NCI-H1694 (cell line): ENCODE results near the gene ZNF618.

Source experiments
- DNase-seq: peaks from one replicate; lab custom pipeline; 2025; lab: John Stamatoyannopoulos, UW

Gene ZNF618

DNA sequence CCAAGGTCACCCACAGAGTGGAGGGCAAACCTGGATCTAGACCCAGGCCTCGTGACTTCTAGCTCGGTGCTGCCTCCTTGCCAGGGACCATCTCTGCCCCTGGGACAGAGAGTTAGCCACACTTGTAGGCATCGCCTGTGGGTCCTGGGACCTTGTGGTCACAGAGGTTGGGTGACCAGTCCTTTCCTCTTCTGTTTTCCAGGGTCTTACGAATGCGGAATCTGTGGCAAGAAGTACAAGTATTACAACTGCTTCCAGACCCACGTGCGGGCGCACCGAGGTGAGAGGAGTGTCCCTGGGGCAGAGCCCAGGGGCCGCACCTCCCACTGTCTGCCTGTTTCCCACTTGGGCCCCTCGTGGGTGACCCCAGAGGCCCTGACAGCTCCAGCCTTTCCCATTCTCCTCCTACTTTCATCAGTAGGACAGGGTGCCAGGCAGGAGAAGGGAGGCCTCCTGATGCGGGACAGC lies 125.7 kb downstream of the ZNF618 start:
- no peak for DNase-seq

DNA sequence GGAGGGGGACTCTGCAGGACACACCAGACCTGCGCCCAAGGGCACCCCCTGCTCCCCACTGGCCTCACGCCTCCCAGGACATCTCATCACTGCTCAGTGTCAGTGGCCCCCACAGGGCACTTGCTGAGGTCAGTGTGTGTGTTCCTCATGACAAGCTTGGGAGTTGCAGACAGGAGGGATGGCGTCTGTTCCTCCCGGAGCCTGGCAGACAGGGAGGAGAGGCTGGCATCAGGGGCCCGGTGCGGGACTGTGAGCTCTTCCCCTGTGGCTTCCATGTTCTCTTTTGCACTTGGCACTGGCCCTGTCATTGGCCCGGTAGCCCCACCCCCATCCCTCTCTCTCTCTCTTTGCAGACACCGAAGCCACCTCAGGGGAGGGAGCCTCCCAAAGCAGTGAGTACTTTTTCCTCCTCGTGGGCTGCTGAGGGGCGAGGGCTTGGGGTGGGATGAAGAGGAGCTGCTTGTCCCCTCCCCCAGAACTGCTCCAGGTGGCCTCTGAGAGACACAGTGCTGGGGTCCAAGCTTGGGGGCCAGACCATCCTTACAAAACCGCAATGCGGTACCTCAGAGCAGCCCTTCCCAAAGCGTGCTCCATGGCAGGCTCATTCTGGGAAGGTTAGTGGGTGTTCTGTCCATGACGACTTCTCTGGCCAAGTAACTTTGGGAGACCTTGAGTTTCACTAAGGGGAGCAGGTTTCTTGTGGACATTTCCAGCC lies 126.3 kb downstream of the ZNF618 start:
- DNase-seq = no peak

DNA sequence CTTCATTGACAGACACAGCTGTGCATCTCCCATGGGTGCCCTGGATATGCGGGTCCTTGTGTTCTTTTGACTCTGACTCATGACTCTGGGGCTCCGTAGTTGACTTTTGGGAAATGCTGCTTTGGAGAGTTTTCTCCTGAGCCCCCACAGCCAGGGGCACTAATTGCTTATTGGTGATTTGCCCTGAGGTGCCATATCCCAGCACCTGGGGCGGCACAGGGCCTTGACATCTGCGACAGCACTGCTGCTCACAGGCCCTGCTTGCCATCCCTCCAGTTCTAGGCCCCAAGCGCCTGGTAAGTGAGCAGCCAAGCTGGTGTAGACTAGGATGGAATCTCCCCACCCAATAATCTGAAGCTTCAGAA lies 126.9 kb downstream of the ZNF618 start:
- no peak for DNase-seq

DNA sequence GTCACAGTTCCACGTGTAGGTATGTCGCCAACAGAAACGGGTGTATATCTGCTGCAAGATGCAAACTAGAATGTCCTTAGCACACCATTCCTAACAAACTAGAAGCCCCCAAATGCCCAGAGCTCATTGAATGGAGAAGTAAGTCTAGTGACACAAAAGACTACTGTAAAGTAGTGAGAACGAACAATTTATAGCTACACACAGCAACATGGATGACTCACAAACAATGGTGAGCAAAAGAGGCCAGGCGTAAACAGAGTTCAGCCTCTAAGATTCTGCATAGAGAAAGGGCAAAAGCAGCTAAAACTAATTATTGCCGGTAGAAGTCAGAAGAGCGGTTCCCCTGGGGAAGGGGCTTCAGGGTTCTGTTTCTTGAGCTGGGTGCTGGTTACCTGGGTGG lies 127.2 kb downstream of the ZNF618 start:
- no peak for DNase-seq

DNA sequence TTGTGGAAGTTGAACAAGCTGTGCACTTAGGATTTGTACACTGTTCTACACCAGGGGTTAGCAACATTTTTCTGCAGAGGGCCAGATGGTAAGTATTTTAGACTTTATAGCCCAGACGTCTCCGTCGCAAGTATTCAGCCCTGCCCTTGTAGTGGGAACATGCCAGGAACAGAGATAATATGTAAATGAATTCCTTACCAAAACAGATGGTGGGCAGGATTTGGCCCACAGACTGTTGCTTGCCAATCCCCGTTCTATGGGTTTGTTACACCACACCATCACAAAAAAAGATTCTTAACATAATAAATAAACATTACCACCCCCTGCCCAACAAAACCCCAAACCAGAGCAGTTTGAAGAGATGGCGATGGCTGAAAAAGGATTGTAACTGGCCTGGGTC lies 127.6 kb downstream of the ZNF618 start:
- no peak for DNase-seq

DNA sequence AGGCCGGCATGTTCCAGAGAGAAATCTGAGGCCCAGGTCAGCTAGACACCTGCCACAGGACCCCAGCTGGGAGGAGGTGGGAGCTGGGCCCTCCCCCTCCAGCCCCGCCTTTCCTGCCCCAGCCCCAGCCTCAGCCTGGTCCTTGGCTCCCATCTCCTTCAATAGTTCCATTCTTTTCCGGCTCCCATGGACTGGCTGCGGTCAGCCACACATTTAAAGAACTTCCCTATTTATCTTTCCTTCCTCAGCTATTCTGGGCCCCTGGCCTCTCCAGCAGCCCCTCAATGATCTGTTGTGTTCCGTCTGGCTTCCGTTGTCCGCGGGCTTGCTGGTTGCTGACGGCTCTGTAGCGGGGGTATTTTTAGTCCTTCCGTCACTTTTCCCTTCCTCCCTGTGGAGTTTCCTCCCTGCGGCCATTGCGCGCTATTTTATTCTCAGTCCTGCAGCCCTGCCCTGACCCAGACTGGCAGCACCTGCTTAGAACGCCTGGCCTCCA lies 128.2 kb downstream of the ZNF618 start:
- no peak for DNase-seq

DNA sequence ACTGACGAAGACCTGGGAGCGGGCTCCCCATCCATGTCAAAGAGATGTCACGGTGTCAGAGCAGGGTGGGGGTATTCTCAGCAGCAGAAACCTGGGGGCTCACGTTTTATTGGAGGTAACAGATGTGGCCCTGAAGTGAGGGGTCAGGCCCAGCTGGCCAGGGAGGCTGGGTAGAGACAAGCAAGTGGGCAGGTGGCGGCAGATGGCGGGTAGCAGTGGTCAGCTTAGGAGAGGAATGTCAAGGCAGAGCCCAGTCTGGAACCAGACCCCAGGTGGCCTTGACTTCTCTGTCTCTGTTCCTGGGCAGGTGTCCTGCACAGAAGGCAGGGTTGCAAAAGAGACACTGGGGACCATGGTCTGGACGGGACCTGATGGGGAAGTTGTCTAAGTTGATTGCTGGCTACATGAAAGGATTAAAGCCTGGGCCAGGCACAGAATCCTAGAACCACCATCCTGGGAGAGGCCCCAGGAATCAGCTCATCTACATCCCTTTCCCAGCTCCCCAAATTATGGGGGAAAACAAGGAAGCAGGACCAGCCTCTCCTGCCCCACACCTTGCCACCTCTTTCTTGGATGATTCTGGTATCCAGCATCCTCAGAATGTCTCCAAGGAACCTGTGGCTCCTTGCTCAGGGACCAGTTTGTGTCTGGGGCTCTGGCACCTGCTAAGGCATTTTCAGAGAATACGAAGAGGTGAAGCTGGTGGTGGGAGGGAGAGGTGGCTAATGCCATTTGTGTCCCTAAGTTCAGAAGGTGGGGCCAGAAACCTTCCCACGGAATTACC lies 129.5 kb downstream of the ZNF618 start:
- DNase-seq = no peak

DNA sequence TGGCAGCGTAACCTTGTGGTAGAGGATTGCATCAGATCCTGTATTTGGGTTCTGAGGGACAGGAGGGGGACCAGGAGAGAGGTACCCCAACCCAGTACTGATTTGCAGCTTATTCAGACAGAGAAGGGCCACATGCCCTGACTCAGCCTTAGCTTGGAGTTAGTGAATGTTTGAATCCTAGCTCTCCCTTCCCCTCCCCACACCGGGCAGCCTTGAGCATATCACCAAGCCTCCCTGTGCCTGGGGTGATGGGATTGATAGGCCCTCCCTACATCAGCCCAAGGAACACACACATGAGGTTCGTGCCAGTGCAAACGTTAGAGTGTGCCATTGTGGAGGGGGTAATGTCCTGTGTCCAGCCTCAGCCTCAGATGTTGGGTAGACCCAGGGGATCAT lies 130.0 kb downstream of the ZNF618 start:
- no peak for DNase-seq

DNA sequence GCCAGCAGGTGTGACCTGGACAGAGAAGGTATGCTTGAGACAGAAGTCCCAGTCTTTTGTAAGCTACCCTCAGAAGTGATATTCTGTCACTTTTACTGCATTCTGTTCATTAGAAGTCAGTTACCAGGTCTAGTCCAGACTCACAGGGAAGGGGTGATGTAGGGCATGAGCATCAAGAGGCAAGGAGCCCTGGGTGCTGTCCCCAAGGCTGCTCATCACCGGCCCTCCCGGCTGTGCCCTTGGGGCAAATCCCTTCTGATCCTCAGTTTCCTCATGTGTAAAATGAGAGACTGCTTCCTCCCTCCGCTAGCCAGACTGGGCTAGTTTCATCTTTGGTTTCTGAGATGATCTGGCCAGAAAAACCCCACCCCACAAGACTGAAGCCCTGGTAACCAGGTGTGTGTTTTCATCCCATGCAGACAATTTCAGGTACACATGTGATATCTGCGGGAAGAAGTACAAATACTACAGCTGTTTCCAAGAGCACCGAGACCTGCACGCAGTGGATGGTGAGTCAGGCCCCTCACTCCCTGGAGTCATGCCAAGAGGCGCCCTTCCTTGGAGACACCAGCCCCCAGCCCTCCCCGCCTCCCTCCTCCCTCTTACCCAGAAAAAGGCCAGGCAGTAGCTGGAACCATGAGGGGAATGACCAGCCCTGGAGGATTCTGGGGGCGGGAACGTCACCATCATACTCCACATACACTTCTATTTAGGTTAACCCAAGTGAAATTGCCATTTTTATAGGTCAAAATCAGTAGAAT lies 131.0 kb downstream of the ZNF618 start:
- no peak for DNase-seq

DNA sequence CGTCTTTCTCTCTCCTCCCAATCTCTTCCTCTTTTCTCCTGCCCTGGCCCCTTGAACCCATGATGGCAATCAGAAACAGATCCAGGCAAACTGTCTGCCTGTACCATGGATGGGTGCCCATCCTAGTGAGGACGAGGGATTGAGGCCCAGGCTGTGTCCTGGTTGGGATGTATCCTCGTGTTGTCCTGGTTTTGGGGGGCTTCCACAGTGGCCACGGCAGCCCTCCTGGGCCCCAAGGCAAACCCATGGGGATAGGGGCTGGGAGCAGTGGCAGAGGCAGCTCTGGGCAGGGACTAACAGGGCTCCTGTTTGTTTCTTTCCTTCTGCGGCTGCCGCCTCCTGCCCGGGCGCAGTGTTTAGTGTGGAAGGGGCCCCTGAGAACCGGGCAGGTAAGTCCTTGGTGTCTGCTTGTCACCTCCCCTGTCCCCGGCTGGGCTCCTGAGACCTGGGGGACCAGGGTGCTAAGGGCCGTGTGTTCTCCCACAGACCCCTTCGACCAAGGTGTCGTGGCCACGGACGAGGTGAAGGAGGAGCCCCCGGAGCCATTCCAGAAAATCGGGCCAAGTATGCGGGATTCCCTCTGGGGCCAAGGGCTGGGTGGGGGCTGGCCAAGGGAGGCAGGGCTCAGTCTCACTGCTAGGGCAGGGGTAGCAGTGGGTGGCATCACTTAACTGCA lies 132.0 kb downstream of the ZNF618 start:
- no peak for DNase-seq

DNA sequence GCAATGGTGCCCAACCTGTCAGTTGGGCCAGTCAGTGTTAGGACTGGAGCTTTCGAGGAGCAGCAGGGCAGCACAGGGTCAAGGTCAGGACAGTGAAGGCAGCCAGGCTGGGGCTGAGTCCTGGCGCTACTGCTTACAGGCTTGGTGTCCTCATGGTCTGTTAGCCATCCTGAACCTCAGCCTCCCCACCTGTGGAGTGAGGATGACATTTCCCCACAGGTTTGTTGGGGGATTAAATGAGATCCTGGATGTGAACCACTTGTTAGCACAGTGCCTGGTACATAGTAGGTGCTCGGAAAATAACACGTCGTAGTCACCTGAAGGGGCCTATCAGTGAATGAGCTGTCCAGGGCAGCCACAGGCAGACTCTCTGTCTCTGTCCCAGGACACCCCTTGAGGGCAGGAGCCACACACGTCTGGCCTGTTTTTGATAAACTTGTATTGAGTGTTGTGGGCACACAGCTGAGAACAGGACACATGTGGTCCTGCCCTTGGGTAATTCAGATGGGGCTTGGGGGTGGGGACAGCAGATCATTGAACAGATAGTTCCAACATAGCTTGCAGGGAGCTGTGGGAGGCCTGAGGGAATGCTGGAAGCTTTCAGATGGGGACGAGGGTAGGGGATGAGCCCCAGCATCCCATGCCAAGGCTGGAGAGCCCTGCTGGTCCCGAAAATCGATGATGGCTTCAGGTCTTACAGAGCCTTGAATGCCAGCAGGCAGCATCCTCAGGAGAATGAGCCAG lies 132.7 kb downstream of the ZNF618 start:
- DNase-seq = no peak

DNA sequence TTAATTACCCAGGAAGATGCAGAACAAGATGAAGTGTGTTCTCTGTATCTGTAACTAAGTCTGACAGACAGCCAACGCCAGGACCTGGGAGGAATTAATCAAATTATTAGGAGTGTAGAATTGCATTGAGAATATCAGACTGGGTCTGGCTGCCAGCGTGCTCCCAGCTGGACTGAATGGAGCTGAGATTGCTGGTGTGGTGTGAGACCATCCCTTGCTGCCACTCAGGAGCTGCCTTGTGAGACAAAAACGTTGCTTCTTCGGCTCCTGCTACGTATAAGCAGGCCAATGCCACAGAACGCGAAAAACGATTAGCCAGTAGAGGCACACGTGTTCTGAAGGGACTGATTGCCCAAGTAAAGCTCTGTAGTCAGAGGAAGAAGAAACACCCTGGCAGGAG lies 135.2 kb downstream of the ZNF618 start:
- no peak for DNase-seq

DNA sequence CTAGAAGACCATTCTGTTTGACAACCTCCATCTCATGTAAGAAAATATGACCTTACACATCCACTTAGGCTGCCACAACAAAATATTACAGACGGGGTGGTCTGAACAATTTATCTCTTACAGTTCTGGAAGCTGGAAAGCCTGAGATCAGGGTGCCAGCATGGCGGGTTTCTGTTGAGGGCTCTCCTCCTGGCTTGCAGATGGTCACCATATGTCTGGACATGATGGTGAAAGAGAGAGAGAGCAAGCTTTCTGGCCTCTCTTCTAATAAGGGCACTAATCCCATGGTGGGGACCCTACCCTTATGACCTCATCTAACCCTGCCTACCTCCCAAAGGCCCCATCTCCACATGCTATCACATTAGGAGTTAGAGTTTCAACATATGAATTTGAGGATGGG lies 136.0 kb downstream of the ZNF618 start:
- DNase-seq = no peak

DNA sequence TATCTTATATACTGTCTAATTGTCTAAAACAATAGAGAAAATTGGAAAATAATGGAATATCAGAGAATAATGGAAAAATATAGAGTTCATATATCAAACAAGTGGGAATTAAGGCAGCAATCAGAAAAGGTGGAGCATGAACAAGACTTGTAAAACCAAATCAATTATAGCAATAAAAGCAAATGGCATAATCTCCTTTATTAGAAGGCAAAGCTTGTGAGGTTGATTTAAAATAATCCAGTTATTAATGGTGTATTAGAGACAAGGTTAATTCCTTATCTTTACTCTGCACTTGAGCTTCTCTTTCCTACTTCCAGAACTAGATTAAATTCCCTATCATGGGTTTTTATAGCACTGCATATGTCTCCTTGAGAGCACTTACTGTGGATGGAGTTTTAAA lies 137.9 kb downstream of the ZNF618 start:
- DNase-seq = no peak

DNA sequence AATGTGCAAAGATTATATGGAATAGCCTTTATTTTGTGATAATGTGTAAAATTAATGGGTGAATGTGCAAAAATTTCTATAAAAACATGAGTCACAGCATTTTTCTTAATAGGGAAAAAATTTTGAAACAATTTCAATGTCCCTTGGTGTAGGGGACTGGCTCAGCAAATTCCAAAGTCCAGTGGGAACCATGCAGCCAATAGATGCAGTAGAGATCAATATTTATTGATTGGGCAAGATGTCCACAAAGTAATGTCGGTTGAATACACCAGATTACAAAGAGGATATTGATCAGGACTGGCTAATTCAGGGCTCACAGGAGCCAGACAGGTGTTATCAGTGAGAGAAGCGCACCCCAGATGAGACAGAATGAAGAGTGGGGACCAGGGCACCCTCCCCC lies 139.5 kb downstream of the ZNF618 start:
- no peak for DNase-seq

DNA sequence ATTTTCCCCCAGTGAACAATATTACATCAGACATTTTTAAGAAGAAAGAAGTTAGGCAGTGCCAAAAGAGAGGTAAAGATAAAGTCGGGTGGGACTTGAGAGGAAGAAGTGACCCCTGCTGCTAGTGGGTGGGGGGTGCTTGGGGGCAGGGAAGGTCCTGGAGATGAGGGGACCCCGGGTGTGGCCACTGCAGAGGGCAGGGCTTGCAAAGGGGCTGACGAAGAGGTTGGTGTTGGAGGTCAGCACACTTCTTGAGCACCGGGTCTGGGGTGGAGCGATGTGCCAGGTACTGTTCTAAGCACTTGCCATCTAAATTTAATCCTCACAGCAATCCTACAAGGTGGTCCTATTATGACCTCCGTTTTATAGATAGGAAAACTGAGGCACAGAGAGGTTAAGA lies 140.0 kb downstream of the ZNF618 start:
- no peak for DNase-seq

DNA sequence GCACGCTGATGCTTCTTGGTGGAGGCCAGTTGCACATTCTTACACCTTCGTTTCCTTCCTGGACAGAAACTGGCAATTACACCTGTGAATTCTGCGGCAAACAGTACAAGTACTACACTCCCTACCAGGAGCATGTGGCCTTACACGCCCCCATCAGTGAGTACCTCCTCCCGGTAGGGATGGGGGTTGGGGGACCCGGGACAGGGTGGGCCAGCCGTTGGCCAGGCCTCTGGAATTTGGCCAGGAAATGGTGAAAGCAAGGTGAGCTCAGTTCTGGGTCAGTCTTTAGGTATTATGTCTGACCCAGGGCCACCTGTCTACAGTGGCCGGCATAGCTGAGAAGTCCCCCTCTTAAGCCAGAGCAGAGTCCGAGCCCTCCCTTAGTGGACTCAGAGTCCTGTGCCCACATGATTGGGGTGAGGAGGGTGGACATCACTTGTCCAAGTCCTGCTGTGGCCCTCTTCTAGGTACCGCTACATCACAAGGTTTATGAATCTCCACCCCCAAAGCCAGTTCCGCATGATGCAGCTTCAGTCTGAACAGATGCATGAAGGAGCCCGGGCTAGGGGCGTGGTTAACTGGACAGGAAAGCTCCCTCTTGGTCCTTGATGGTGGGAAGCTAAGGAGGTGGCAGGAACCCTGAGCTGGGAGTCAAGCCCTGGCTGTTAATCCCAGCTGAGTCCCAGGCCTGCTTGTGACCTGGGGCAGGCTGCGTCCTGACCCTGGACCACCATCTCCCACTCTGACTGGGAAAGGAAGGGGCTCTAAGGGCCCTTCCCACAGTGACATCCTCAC lies 140.7 kb downstream of the ZNF618 start:
- no peak for DNase-seq

DNA sequence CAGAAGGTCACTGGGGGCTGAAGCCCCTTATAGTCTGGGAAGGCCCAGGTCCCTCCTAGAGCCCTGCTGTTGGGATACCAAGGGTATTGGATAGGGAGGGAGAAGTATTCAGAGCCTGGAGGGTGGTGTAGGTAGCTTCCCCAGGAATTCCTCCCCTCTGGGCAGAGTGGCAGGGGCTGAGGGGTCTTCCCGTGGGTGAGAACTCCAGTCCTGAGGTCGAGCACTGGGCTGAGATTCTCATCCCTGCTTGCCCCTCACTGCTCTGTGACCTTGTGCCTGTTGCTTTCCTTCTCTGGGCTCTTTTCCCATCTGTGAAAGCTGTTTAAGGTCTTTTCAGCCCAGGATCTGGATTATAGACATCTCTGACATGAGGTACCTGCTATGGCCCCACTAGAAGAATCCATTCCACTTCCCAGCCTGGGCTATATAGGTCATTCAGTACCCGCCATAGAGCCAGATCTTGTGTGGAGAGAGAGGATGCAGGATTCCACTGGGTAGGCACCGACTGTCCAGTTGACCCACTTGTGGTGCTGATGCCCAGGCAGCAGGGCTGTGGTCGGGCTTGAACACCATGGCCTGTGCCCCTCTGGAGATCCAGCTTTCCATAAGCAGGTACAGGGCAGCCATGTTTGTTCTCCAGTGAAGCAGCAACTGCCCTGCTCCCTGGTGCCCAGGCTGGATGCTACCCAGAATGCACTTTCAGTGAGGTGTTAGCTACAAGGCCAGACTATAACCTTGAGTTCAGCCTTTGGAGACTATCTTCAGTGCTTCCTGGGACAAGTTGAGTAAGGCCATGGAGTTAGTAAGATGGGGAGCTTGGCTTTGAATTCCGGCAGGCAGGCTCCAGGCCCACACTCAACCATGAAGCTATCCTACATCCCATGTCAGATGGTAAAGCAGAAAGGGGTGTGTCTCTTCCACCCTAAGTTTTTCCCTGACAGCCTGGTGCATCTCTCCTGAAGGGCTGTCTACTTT lies 141.9 kb downstream of the ZNF618 start:
- no peak for DNase-seq

DNA sequence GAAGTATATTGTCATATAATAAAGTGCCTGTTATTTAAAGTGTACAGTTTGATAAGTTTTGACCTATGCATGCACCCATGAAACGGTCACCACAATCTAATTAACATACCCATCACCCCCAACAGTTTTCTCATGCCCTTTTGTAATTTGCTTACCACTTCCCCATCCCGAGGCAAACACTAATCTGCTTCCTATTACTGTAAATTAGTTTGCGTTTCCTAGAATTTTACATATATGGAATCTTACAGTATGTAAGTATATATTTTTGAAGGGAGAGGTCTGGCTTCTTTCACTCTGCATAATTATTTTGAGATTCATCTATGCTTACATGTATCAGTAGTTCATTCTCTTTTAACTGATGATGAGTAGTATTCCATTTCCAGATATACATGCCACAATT lies 145.5 kb downstream of the ZNF618 start:
- no peak for DNase-seq
